HepG2 (cell line): Measurements from ENCODE around the gene CTBP1. TPM values are rescaled to one million over a fixed set of nuclear protein-coding genes. Genes with fewer than 3 reads are reported as not detected.

Experiments
- ATAC-seq: fragments of 200-7000 bp; cut with Tn5 transposase; 3 replicates; pipeline ENCODE4 v1.9.1; 2020; ENCODE audit warnings: mild to moderate bottlenecking, moderate library complexity
- BruUV-seq: library from RNA; stranded (reverse); fragments of 400-500 nt; replicated peaks from 2 replicates; lab custom pipeline; 2021; lab: Mats Ljungman, UMichigan
- CTCF ChIA-PET: fragments of 300-600 bp; formaldehyde crosslinking; extraction: SDS; loops from one replicate; lab custom pipeline; 2021; ENCODE audit warnings: low total read pairs, inconsistent platforms, low intra/inter-chr PET ratio; lab: Yijun Ruan, JAX
- POLR2A ChIA-PET: fragments of 350-600 bp; sonication (Branson Sonifier 250); formaldehyde crosslinking; loops from one replicate; lab custom pipeline; 2020; ENCODE audit warnings: antibody characterized with exemption, inconsistent platforms; lab: Yijun Ruan, JAX
- DNase-seq: peaks from one replicate; pipeline ENCODE4 v3.0.0-alpha.2; 2015; ENCODE audit warnings: low spot score
- FAIRE-seq: peaks from 3 replicates; lab custom pipeline; 2011; peaks lifted over from hg19 to GRCh38; lab: Jason Lieb, UNC
- H2AFZ ChIP-seq: one replicate; pipeline ENCODE4 v1.6.1; 2011; ENCODE audit warnings: low read length, inconsistent platforms
- H3K27ac ChIP-seq: fragments of 300-600 bp; 3 replicates; pipeline ENCODE4 v1.8.0; 2011; ENCODE audit warnings: mixed run types, mild to moderate bottlenecking, mixed read lengths, low read length, inconsistent platforms; ENCODE audit not compliant: insufficient read depth; ENCODE audit errors: extremely low read length
- H3K27me3 ChIP-seq, 2 experiments: fragments of 200-600 bp in 1 of 2; 2 replicates in 1 of 2; 3 replicates in 1 of 2; pipeline versions ENCODE4 v1.6.0 to v1.8.0; 2011; ENCODE audit warnings: low read length in 2 of 2, mild to moderate bottlenecking in 2 of 2, moderate library complexity in 2 of 2, inconsistent platforms in 1 of 2; ENCODE audit not compliant: insufficient read depth in 2 of 2, control insufficient read depth in 1 of 2
- H3K36me3 ChIP-seq, 2 experiments: fragments of 200-600 bp in 1 of 2; replicated peaks in 1 of 2; 2 replicates in 1 of 2; 3 replicates in 1 of 2; pipeline versions ENCODE4 v1.5.1 to v1.8.0; 2011; ENCODE audit warnings: low read length in 2 of 2, inconsistent platforms in 1 of 2; ENCODE audit not compliant: insufficient read depth in 2 of 2, control insufficient read depth in 1 of 2
- H3K4me1 ChIP-seq: 2 replicates; pipeline ENCODE4 v1.5.1; 2012; ENCODE audit warnings: low read length, inconsistent platforms; ENCODE audit not compliant: insufficient read depth
- H3K4me2 ChIP-seq: 2 replicates; pipeline ENCODE4 v1.6.0; 2011; ENCODE audit warnings: low read depth, low read length, inconsistent platforms
- H3K4me3 ChIP-seq, 3 experiments: fragments of 200-600 bp in 1 of 3; sonication (generic), shearing (Covaris generic) in 1 of 3; replicated peaks in 1 of 3; 2 replicates each; pipeline ENCODE4 v1.5.1; 2011 to 2016; ENCODE audit warnings: low read length in 3 of 3, inconsistent platforms in 2 of 3, low read depth in 2 of 3, mild to moderate bottlenecking in 2 of 3, control low read depth in 1 of 3, mixed read lengths in 1 of 3; ENCODE audit not compliant: insufficient read depth in 1 of 3
- H3K79me2 ChIP-seq: one replicate; pipeline ENCODE4 v1.6.1; 2011; ENCODE audit warnings: low read length, inconsistent platforms; ENCODE audit not compliant: insufficient read depth
- H3K9ac ChIP-seq: 2 replicates; pipeline ENCODE4 v1.6.0; 2011; ENCODE audit warnings: mild to moderate bottlenecking, low read depth, low read length, inconsistent platforms; ENCODE audit not compliant: insufficient read depth
- H3K9me3 ChIP-seq: 2 replicates; pipeline ENCODE4 v1.5.1; 2012; ENCODE audit warnings: mild to moderate bottlenecking, low read length
- H4K20me1 ChIP-seq: 2 replicates; pipeline ENCODE4 v1.6.0; 2011; ENCODE audit warnings: inconsistent platforms, mild to moderate bottlenecking, low read length, moderate library complexity; ENCODE audit not compliant: insufficient read depth
- EHMT2 ChIP-seq: fragments of 200-600 bp; sonication (generic); IDR thresholded peaks from 2 replicates; pipeline ENCODE4 v1.7.0; 2017; ENCODE audit warnings: antibody characterized with exemption, low read depth, low read length, borderline replicate concordance
- HDAC1 ChIP-seq: sonication (generic); formaldehyde crosslinking; IDR thresholded peaks from 2 replicates; pipeline ENCODE4 v1.5.1; 2020; ENCODE audit warnings: mild to moderate bottlenecking, missing genetic modification reagents
- MAFF ChIP-seq: IDR thresholded peaks from 2 replicates; pipeline ENCODE4 v1.6.1; 2011; ENCODE audit warnings: low read depth, low read length, improper control_type of control experiment
- NFE2L2 ChIP-seq: fragments of 150-350 bp; IDR thresholded peaks from 2 replicates; pipeline ENCODE4 v1.6.1; 2014; ENCODE audit warnings: low read length
- SIN3A ChIP-seq: IDR thresholded peaks from 2 replicates; pipeline ENCODE4 v1.6.1; 2011; ENCODE audit warnings: low read depth, mild to moderate bottlenecking, control low read depth, low read length, borderline replicate concordance
- SIN3B ChIP-seq: fragments of 150-350 bp; IDR thresholded peaks from 2 replicates; pipeline ENCODE4 v1.6.1; 2014; ENCODE audit warnings: low read length
- SP4 ChIP-seq: sonication (generic); formaldehyde crosslinking; IDR thresholded peaks from 2 replicates; pipeline ENCODE4 v1.8.1; 2023; ENCODE audit warnings: mild to moderate bottlenecking, missing genetic modification reagents
- ZMYM4 ChIP-seq: sonication (generic); formaldehyde crosslinking; IDR thresholded peaks from 2 replicates; pipeline ENCODE4 v1.8.1; 2023; ENCODE audit warnings: mild to moderate bottlenecking, missing genetic modification reagents
- ZNF3 ChIP-seq: IDR thresholded peaks from 2 replicates; pipeline ENCODE4 v1.7.0; 2017; ENCODE audit warnings: inconsistent platforms
- ZNF343 ChIP-seq: sonication (generic); formaldehyde crosslinking; IDR thresholded peaks from 2 replicates; pipeline ENCODE4 v1.4.0; 2020; ENCODE audit warnings: mild to moderate bottlenecking, missing genetic modification reagents
- ZNF550 ChIP-seq: sonication (generic); formaldehyde crosslinking; IDR thresholded peaks from 2 replicates; pipeline ENCODE4 v1.4.0; 2020; ENCODE audit warnings: mild to moderate bottlenecking, missing genetic modification reagents, borderline replicate concordance
- ZNF672 ChIP-seq: sonication (generic); formaldehyde crosslinking; IDR thresholded peaks from 2 replicates; pipeline ENCODE4 v1.8.1; 2022; ENCODE audit warnings: missing genetic modification reagents
- ZNF788 ChIP-seq: sonication (generic); formaldehyde crosslinking; IDR thresholded peaks from 2 replicates; pipeline ENCODE4 v1.5.0; 2020; ENCODE audit warnings: mild to moderate bottlenecking, missing genetic modification reagents, borderline replicate concordance
- WGBS: methylation state at CpG from one replicate; pipeline ENCODE4 v1.1.6; 2017; ENCODE audit warnings: low lambda C conversion rate; 5-methylcytosine and 5-hydroxymethylcytosine counted together
- in situ Hi-C: cut with HindIII; loops from 2 replicates; pipeline ENCODE4 v1.10.0; 2017; ENCODE audit warnings: low pct_unique_long_range_greater_than_20kb; ENCODE audit not compliant: extremely low pct_ligation_motif_present
- intact Hi-C: fragments of 100-400 bp; cut with micrococcal nuclease; formaldehyde crosslinking; loops from one replicate; pipeline ENCODE4 v1.10.0; 2022; ENCODE audit not compliant: unreplicated experiment
- polyA plus RNA-seq, 8 experiments: library from polyadenylated mRNA; depleted of rRNA in 3 of 8; stranded (reverse) in 7 of 8; unstranded in 1 of 8; fragments of >200 nt; fragmentation: Illumina TruSeq in 4 of 8; extraction: Trizol in 4 of 8; gene quantifications; 2 replicates each; pipeline versions ENCODE4 v1.2.1 to v1.2.3, GENCODE V29; 2011 to 2016; ENCODE audit warnings: low read depth in 4 of 8, missing spikeins in 1 of 8, mixed read lengths in 1 of 8; ENCODE audit not compliant: insufficient read depth in 1 of 8
- total RNA-seq, 5 experiments: library from RNA; depleted of rRNA; stranded (reverse); fragments of >200 nt; fragmentation: Illumina TruSeq; extraction: Trizol; gene quantifications; 2 replicates each; pipeline ENCODE4 v1.2.3, GENCODE V29; 2016; ENCODE audit warnings: low read depth in 1 of 5
- TF ChIP-seq, protein P1 (sequence below): sonication (generic); formaldehyde crosslinking; IDR thresholded peaks from 2 replicates; pipeline ENCODE4 v1.4.0; 2020; ENCODE audit warnings: mild to moderate bottlenecking, missing genetic modification reagents
- TF ChIP-seq, protein P2 (sequence below): sonication (generic); formaldehyde crosslinking; IDR thresholded peaks from 2 replicates; pipeline ENCODE4 v1.4.0; 2020; ENCODE audit warnings: missing genetic modification reagents

CTBP1 gene
- total and polyA plus RNA-seq, 2 of the 13 experiments (the other 11 are each of a cell fraction or from before 2014, with no cell fraction given) = 78.5 to 112 TPM

DNA sequence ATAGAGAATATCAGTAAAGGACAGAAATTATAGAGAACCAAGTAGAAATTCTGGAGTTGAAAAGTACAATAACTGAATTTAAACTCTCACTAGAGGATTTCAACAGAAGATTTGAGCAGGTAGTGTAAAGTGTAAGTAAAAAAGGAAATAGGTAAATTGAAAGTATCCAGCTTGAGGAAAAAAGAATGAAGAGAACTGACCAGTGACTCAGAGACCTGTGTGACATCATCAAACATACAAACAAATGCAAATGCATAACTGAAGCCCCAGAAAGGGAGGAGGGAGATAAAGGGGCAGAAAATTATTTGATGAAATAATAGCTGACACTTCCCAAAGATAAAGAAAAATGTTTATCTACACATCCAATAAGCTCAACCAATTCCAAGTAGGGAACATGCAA lies 68.3 kb downstream of the CTBP1 start (continued):
- TF ChIP-seq HDAC1 (CRISPR knock-in tag) (no peak), ZNF788 (CRISPR knock-in tag) (no peak), MAFF (no peak)
- TF ChIP-seq, protein P1, sequence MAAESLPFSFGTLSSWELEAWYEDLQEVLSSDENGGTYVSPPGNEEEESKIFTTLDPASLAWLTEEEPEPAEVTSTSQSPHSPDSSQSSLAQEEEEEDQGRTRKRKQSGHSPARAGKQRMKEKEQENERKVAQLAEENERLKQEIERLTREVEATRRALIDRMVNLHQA (CRISPR knock-in tag) = no peak

DNA sequence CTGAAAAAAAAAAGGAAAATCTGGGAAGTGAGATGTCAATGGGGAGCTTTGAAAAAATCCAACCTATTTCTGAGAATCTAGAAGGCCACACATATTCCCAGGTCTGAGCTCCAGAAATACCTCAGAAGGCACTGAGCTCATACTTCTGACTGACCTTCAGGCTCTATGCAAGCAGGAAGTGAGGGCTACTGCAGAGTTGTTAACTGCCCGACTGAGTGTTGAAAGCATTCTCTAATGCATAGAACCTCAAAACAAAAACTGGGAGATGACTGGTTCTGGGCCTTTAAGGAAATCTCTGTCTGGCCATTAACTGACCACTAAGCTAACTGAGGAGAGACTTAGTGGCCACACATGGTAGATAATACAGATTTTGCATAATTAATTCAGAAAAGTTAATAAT lies 69.0 kb downstream of the CTBP1 start:
- Histone ChIP-seq H3K4me2 (no peak overlapping the region), H3K9ac (no peak overlapping the region), H3K4me1 (peaks cover 40% of the 10 kb centered on the region), H4K20me1 (no peaks in the 10 kb centered on the region), H3K79me2 (no peaks in the 10 kb centered on the region), H3K36me3 (no peaks in the 10 kb centered on the region), H2AFZ (no peak overlapping the region), H3K27ac (no peak overlapping the region), H3K9me3 (peaks cover 12% of the 10 kb centered on the region), H3K4me3 (no peak overlapping the region), H3K27me3 (no peaks in the 10 kb centered on the region)
- intact Hi-C loops (no loop called here), in situ Hi-C loops (no loop called here)
- ATAC-seq (no peak), FAIRE-seq (no peak), DNase-seq (no peak)
- 100% methylated on average over 1 of the region's 1 CpG for WGBS
- TF ChIP-seq, protein P2, sequence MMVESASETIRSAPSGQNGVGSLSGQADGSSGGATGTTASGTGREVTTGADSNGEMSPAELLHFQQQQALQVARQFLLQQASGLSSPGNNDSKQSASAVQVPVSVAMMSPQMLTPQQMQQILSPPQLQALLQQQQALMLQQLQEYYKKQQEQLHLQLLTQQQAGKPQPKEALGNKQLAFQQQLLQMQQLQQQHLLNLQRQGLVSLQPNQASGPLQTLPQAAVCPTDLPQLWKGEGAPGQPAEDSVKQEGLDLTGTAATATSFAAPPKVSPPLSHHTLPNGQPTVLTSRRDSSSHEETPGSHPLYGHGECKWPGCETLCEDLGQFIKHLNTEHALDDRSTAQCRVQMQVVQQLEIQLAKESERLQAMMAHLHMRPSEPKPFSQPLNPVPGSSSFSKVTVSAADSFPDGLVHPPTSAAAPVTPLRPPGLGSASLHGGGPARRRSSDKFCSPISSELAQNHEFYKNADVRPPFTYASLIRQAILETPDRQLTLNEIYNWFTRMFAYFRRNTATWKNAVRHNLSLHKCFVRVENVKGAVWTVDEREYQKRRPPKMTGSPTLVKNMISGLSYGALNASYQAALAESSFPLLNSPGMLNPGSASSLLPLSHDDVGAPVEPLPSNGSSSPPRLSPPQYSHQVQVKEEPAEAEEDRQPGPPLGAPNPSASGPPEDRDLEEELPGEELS (CRISPR knock-in tag) = no peak
- TF ChIP-seq SIN3A (no peak), SIN3B (no peak), ZNF3 (CRISPR knock-in tag) (peak; percentile 66), ZNF343 (CRISPR knock-in tag) (no peak), EHMT2 (no peak), NFE2L2 (no peak), ZMYM4 (CRISPR knock-in tag) (no peak), SP4 (CRISPR knock-in tag) (no peak), ZNF672 (CRISPR knock-in tag) (no peak), ZNF550 (CRISPR knock-in tag) (0 out of 2 replicates have a peak, but pooled peaks have one; percentile 89)
- CTCF ChIA-PET = no interaction called here
- no TSS peak for BruUV-seq
- POLR2A ChIA-PET = interaction anchor here (3.5 kb wide), 1 partner anchor 25 kb away, joined by 18 read pairs; no protein-coding TSS in a partner anchor
